ENCODE measurements around the gene ITGA2. TPM values are rescaled to one million over a fixed set of nuclear protein-coding genes. Genes with fewer than 3 reads are reported as not detected.

The ITGA2 gene
- polyA plus RNA-seq, 1 experiment = 5.3 TPM

GRCh38 chr5:53055365-53055764, 66.2 kb downstream of the ITGA2 start:
- H3K36me3 ChIP-seq (ENCODE audit: control insufficient read depth, insufficient read depth, low read length) = peaks cover 2% of the 10 kb centered on the region; the same call in 1 of the 2 replicates
- CTCF ChIA-PET = interaction anchor here (1.2 kb wide), 1 partner anchor 17 kb away, joined by 3 read pairs; no protein-coding TSS in a partner anchor
- no peaks in the 10 kb centered on the region for H3K27me3 ChIP-seq (ENCODE audit: control insufficient read depth, insufficient read depth, low read length)
- POLR2A ChIA-PET = no interaction called here
- TF ChIP-seq, protein P1, sequence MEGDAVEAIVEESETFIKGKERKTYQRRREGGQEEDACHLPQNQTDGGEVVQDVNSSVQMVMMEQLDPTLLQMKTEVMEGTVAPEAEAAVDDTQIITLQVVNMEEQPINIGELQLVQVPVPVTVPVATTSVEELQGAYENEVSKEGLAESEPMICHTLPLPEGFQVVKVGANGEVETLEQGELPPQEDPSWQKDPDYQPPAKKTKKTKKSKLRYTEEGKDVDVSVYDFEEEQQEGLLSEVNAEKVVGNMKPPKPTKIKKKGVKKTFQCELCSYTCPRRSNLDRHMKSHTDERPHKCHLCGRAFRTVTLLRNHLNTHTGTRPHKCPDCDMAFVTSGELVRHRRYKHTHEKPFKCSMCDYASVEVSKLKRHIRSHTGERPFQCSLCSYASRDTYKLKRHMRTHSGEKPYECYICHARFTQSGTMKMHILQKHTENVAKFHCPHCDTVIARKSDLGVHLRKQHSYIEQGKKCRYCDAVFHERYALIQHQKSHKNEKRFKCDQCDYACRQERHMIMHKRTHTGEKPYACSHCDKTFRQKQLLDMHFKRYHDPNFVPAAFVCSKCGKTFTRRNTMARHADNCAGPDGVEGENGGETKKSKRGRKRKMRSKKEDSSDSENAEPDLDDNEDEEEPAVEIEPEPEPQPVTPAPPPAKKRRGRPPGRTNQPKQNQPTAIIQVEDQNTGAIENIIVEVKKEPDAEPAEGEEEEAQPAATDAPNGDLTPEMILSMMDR (IDR thresholded peaks at IDR 0.05; ENCODE audit: insufficient read depth, low read depth, low read length) = no peak
- no peak overlapping the region for H3K4me3 ChIP-seq (ENCODE audit: low read depth, low read length)
- no peak for DNase-seq (ENCODE audit: low read depth)

GRCh38 chr5:53059281-53059680, 70.1 kb downstream of the ITGA2 start:
- CTCF ChIA-PET = interaction anchor here (2.3 kb wide), 1 partner anchor 13 kb away, joined by 5 read pairs; no protein-coding TSS in a partner anchor
- POLR2A ChIA-PET = no interaction called here
- TF ChIP-seq, protein P1 (IDR thresholded peaks at IDR 0.05; ENCODE audit: insufficient read depth, low read depth, low read length) = no peak
- DNase-seq (ENCODE audit: low read depth) = no peak
- Histone ChIP-seq H3K27me3 (ENCODE audit: control insufficient read depth, insufficient read depth, low read length) (no peaks in the 10 kb centered on the region), H3K4me3 (ENCODE audit: low read depth, low read length) (no peak overlapping the region), H3K36me3 (ENCODE audit: control insufficient read depth, insufficient read depth, low read length) (no peaks in the 10 kb centered on the region)

DNA sequence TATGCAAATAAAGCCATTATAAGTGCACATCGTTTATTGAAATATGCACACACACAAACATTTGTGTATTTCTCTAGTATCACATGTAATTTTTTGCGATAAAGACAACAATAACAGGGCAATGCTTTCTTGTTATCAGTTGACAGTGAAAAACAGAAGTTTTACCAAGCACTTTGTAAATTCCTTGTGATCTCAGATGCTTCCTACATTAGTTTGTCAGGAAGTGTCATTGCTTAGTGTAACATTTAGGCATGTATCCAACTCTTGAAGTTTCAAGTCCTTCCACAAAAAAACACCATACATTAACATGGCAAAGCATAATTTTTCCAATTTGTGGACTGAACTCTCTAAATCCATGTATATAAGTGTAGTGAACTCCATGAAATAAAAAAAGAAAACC, 74.0 kb downstream of the ITGA2 start:
- H3K36me3 ChIP-seq (ENCODE audit: control insufficient read depth, insufficient read depth, low read length) = peaks cover 1% of the 10 kb centered on the region; the same call in 1 of the 2 replicates
- H3K4me3 ChIP-seq (ENCODE audit: low read depth, low read length) = no peak overlapping the region
- CTCF ChIA-PET = no interaction called here
- TF ChIP-seq, protein P1 (IDR thresholded peaks at IDR 0.05; ENCODE audit: insufficient read depth, low read depth, low read length) = no peak
- H3K27me3 ChIP-seq (ENCODE audit: control insufficient read depth, insufficient read depth, low read length) = no peaks in the 10 kb centered on the region
- POLR2A ChIA-PET = no interaction called here
- DNase-seq (ENCODE audit: low read depth) = no peak

- TF ChIP-seq, protein P1 (IDR thresholded peaks at IDR 0.05; ENCODE audit: insufficient read depth, low read depth, low read length) = no peak
- CTCF ChIA-PET = interaction anchor here (1.2 kb wide), 1 partner anchor 10 kb away, joined by 3 read pairs; no protein-coding TSS in a partner anchor
- no peak for DNase-seq (ENCODE audit: low read depth)
- Histone ChIP-seq H3K27me3 (ENCODE audit: control insufficient read depth, insufficient read depth, low read length) (no peaks in the 10 kb centered on the region), H3K36me3 (ENCODE audit: control insufficient read depth, insufficient read depth, low read length) (peaks cover 1% of the 10 kb centered on the region; the same call in 1 of the 2 replicates), H3K4me3 (ENCODE audit: low read depth, low read length) (no peak overlapping the region)
- POLR2A ChIA-PET = no interaction called here
Measured at GRCh38 chr5:53063791-53064190, 74.6 kb downstream of the ITGA2 start.

DNA sequence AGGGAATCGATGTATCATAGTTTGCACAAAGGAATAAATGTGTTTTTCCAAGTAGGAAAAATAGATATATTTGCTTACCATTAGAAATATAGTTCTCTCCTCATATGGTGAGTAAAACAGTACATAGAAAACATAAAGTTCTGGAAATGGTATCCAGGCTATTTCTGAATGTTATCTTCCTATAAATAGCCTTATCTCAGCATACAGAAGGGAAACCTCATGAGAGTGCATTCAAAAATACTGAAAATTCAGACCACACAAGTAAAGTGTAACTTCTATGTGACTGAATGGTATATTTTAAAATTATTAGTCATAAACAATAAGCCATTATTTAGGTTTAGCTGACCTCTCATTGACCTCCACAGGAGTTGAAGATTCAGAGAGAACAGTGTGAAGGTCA, 76.9 kb downstream of the ITGA2 start:
- DNase-seq (ENCODE audit: low read depth) = no peak
- H3K4me3 ChIP-seq (ENCODE audit: low read depth, low read length) = no peak overlapping the region
- CTCF ChIA-PET = no interaction called here

More for the DNA sequence above, 76.9 kb downstream of the ITGA2 start:
- POLR2A ChIA-PET = no interaction called here
- Histone ChIP-seq H3K36me3 (ENCODE audit: control insufficient read depth, insufficient read depth, low read length) (peaks cover 1% of the 10 kb centered on the region; the same call in 1 of the 2 replicates), H3K27me3 (ENCODE audit: control insufficient read depth, insufficient read depth, low read length) (no peaks in the 10 kb centered on the region)
- TF ChIP-seq, protein P1 (IDR thresholded peaks at IDR 0.05; ENCODE audit: insufficient read depth, low read depth, low read length) = no peak
